RWPE2 (cell line): ENCODE measurements around the gene FBRSL1.

Experiments used
- ATAC-seq: fragments of 200-7000 bp; cut with Tn5 transposase; 3 replicates; pipeline ENCODE4 v1.9.1; 2021; ENCODE audit warnings: low read depth
- DNase-seq: peaks from one replicate; pipeline ENCODE4 v3.0.0-alpha.2; 2020; ENCODE audit warnings: low spot score
- H3K27ac ChIP-seq: fragments of 450-650 bp; 2 replicates; pipeline ENCODE4 v1.5.1; 2017; ENCODE audit warnings: mild to moderate bottlenecking; ENCODE audit not compliant: poor library complexity, severe bottlenecking
- H3K27me3 ChIP-seq: fragments of 250-450 bp; sonication (Bioruptor Pico); 2 replicates; pipeline ENCODE4 v1.5.1; 2021; ENCODE audit warnings: mild to moderate bottlenecking, moderate library complexity; ENCODE audit not compliant: insufficient read depth, poor library complexity, severe bottlenecking
- H3K36me3 ChIP-seq: fragments of 250-450 bp; sonication (Bioruptor Pico); 2 replicates; pipeline ENCODE4 v1.5.1; 2020; ENCODE audit warnings: low read depth, mild to moderate bottlenecking, moderate library complexity
- H3K4me1 ChIP-seq: fragments of 250-450 bp; sonication (Bioruptor Pico); 2 replicates; pipeline ENCODE4 v1.5.1; 2021; ENCODE audit warnings: mild to moderate bottlenecking, moderate library complexity; ENCODE audit not compliant: insufficient read depth, poor library complexity, severe bottlenecking
- H3K4me3 ChIP-seq: fragments of 250-450 bp; sonication (Bioruptor Pico); 2 replicates; pipeline ENCODE4 v1.5.1; 2021; ENCODE audit warnings: mild to moderate bottlenecking, moderate library complexity; ENCODE audit not compliant: severe bottlenecking
- H3K9me3 ChIP-seq: fragments of 250-450 bp; sonication (Bioruptor Pico); 2 replicates; pipeline ENCODE4 v1.5.1; 2021; ENCODE audit warnings: mild to moderate bottlenecking, moderate library complexity; ENCODE audit not compliant: severe bottlenecking
- TF ChIP-seq, protein P1 (sequence below): fragments of 450-650 bp; IDR thresholded peaks from one replicate; pipeline ENCODE4 v1.5.1; 2017; ENCODE audit warnings: mild to moderate bottlenecking, moderate library complexity; ENCODE audit not compliant: poor library complexity, severe bottlenecking

Gene FBRSL1

DNA sequence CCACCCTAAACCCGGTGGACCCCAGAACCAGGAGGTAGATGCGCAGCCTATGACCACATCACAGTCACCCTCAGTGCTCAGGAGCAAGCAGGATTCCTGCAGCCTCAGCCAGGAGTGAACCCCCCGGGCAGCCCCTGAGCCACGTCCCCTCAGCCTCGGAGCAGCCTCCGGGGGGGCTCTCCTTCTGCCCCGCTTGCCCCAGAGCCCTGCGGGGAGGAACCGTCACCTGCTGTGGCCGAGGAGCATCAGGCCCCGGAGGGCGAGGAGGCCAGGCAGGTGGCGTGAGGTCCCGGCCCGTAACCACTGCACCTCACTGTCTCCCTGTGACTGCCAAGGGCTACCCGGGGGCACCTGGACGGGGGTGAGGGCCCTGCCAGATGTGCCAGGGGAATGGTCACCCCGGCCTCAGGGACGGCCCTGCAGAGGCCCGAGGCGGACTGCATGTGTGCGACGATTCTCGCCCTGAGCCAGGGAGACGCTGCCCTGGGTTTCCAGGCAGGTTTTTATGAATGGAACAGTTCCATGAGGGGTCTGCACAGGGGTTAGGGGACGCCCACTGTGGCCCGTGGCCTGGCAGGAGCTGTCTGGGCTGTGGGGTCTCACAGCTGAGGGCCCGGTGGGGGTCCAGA is 58.6 kb downstream of the FBRSL1 start:
- Histone ChIP-seq H3K27ac (no peak overlapping the region), H3K4me1 (no peaks in the 10 kb centered on the region), H3K27me3 (no peaks in the 10 kb centered on the region), H3K9me3 (no peaks in the 10 kb centered on the region), H3K36me3 (no peaks in the 10 kb centered on the region), H3K4me3 (no peak overlapping the region)
- DNase-seq (no peak), ATAC-seq (no peak)
- TF ChIP-seq, protein P1, sequence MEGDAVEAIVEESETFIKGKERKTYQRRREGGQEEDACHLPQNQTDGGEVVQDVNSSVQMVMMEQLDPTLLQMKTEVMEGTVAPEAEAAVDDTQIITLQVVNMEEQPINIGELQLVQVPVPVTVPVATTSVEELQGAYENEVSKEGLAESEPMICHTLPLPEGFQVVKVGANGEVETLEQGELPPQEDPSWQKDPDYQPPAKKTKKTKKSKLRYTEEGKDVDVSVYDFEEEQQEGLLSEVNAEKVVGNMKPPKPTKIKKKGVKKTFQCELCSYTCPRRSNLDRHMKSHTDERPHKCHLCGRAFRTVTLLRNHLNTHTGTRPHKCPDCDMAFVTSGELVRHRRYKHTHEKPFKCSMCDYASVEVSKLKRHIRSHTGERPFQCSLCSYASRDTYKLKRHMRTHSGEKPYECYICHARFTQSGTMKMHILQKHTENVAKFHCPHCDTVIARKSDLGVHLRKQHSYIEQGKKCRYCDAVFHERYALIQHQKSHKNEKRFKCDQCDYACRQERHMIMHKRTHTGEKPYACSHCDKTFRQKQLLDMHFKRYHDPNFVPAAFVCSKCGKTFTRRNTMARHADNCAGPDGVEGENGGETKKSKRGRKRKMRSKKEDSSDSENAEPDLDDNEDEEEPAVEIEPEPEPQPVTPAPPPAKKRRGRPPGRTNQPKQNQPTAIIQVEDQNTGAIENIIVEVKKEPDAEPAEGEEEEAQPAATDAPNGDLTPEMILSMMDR = no peak

DNA sequence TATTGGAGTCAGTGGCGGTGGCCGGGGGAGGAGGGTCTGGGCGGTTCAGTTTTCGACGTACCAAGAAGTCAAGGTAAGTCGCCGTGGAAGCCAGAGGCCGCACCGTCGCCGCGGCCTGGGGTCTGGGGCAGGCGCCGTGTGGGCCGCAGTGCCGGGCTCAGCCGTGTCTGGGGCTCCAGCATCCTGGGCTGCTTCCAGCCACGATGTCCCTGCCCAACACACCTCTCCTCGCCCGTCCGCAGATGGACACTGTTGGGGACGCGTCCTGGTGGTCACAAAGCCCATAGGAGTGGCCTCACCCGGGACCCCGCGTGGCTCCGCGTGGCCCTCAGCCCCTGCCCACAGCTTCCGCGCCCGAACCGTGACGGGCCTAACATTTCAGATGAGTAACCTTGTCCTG is 59.1 kb downstream of the FBRSL1 start:
- Histone ChIP-seq H3K4me1 (no peaks in the 10 kb centered on the region), H3K27me3 (no peaks in the 10 kb centered on the region), H3K9me3 (no peaks in the 10 kb centered on the region), H3K4me3 (no peak overlapping the region), H3K36me3 (no peaks in the 10 kb centered on the region), H3K27ac (no peak overlapping the region)
- DNase-seq (no peak), ATAC-seq (no peak)
- TF ChIP-seq, protein P1 = no peak

DNA sequence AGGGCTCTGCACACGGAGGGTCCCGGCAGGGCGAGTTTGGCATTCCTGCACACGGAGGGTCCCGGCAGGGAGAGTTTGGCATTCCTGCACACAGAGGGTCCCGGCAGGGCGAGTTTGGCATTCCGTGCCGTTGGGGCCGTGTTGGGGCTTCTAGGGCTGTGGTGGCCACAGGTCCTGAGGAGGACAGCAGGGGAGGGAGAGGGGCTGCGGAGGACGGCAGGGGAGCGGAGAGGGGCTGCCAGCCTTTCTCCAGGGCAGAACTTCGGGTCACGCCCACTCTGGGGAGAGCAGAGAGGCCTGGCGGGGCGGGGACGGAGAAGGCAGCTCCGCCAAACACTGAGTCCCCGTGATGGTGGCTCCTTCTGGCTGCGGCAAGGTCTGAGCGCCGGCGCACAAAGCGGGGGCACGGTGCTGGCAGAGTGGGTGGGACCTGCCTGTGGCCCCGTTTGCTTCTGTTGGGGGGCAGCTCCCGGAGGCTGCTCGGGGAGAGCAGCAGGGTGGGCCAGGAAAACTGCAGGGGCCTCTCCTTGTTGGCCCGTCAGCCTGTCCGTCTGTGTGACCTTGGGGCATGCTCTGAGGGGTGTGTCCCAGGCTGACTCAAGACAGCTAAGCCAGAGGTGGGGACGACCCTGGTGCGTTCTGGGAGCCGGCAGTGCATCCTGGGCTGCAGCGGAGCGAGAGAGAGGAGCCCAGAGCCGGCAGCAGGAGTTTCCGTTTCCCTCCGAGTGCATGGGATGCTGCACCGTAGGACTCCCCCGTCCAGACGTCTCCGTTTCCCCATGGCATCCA is 60.3 kb downstream of the FBRSL1 start:
- Histone ChIP-seq H3K27ac (no peak overlapping the region), H3K9me3 (no peaks in the 10 kb centered on the region), H3K4me1 (no peaks in the 10 kb centered on the region), H3K36me3 (no peaks in the 10 kb centered on the region), H3K4me3 (no peak overlapping the region), H3K27me3 (no peaks in the 10 kb centered on the region)
- DNase-seq (no peak), ATAC-seq (no peak)
- TF ChIP-seq, protein P1 = no peak

DNA sequence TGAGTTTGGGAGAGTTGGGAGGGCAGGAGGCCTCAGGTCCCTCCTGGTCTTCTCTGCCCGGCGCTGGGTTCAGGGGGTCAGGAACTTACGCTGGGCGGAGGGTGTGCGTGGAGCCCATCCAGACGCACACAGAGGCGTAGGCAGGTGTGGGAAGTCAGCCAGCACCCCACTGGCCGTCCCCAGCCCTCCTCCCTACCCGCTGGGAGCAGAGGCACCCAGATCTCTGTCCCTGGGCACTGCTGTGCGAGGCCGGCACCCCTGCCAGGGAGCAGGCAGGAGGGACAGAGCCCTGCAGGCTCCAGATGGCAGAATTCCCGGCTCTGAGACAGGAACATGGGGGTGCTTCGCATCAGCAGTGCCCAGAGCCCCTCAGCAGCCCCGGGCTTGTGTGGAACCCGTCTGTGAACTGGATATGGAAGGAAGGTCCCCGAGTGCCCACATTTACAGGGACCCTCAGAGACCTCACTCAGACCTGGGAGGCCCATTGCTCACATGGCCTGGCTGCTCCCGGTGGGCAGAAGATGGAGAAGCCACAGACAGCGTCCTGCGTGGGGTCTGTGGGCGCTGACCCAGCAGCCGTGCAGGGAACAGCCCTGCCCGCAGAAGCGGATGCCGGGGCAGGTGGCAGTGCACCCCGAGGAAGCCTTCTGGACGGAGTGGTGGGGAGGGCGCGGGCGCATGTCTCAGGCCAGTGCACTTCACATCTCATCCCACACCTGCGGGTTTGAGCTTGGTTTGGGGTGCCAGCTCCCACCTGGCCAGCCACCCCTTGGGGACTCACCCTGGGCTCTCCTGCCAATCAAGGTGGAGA is 61.1 kb downstream of the FBRSL1 start:
- TF ChIP-seq, protein P1 = no peak
- Histone ChIP-seq H3K27ac (no peak overlapping the region), H3K4me3 (no peak overlapping the region), H3K27me3 (no peaks in the 10 kb centered on the region), H3K9me3 (no peaks in the 10 kb centered on the region), H3K4me1 (no peaks in the 10 kb centered on the region), H3K36me3 (no peaks in the 10 kb centered on the region)
- ATAC-seq (no peak), DNase-seq (no peak)
